HUES64 (cell line): Measurements from ENCODE around the gene FGF14.

Experiments used
- H3K27ac ChIP-seq: 2 replicates; pipeline ENCODE4 v1.7.0; 2013; ENCODE audit warnings: low read depth, low read length, inconsistent platforms
- H3K27me3 ChIP-seq: 2 replicates; pipeline ENCODE4 v1.6.1; 2013; ENCODE audit warnings: mild to moderate bottlenecking, low read length; ENCODE audit not compliant: insufficient read depth
- H3K36me3 ChIP-seq: 2 replicates; pipeline ENCODE4 v1.6.1; 2013; ENCODE audit warnings: mild to moderate bottlenecking, low read length; ENCODE audit not compliant: insufficient read depth
- H3K4me1 ChIP-seq: 2 replicates; pipeline ENCODE4 v1.6.1; 2013; ENCODE audit warnings: mild to moderate bottlenecking, low read length, moderate library complexity; ENCODE audit not compliant: insufficient read depth
- H3K4me3 ChIP-seq: 2 replicates; pipeline ENCODE4 v1.5.1; 2013; ENCODE audit warnings: mild to moderate bottlenecking, low read length, moderate library complexity
- H3K9ac ChIP-seq: 2 replicates; pipeline ENCODE4 v1.6.1; 2013; ENCODE audit warnings: mild to moderate bottlenecking, low read depth, low read length
- H3K9me3 ChIP-seq: 2 replicates; pipeline ENCODE4 v1.6.1; 2013; ENCODE audit warnings: low read depth, low read length; ENCODE audit not compliant: insufficient read depth
- WGBS: fragments of 150-250, 120-280 bp; methylation state at CpG from one replicate; pipeline ENCODE4 v1.1.7; 2013; ENCODE audit warnings: missing lambda C conversion rate; 5-methylcytosine and 5-hydroxymethylcytosine counted together

FGF14 gene

DNA sequence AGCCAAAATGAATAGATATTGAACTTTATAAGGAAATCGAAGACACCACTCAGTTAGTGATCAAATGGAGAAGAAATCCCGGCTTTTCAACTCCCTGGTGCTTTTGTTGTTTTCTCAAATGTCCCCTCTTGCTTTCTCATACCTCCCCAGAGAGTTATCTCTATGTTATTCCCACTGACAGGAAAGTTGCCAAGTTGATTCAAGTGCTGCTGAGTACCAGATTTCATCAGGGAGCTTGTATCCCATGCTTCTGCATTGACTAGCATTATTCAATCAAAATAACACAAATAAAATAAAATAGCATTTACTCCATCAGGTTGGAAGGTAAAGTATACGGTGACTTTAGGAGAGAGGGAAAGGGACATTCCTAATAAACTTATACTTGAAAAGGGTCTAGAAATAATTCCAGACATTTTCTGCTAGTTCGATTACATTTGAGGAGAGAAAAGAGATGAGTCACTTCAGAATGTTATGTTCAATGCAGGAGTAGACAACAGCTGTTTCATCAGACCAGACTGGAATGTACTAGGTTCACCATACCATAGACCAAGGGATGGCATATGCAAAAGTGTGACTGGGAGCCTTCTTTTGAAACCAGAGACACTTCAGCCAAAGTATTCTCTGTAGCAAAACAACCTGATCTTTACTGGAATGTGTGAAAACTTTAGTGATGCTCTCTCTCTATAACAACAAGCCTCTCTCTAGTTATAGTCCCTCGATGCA is 397.8 kb downstream of the FGF14 start:
- no peak overlapping the region for H3K27ac ChIP-seq
- WGBS, result 85% methylated on average over 3 of the region's 5 CpGs

DNA sequence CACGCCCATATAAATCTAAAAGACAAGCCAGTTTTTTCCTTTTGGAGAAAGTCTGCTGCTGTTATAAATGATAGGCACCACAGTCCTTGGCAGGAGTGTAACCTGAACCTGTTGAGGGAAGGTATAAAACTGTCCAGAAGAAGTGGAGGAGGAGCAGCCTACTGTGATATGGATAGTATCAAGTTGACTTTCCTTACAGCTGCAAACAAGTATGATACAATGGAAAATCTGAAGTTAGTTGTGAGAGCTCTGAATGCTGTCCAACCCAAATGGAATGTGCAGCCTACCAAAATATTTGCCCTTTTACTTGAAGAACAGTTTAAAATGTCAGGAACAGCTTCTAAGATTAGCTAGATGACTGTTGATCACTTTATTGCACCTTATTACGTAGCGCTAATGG is 399.6 kb downstream of the FGF14 start:
- Histone ChIP-seq H3K9ac (no peak overlapping the region), H3K9me3 (no peaks in the 10 kb centered on the region), H3K27me3 (no peaks in the 10 kb centered on the region), H3K4me3 (no peak overlapping the region), H3K27ac (no peak overlapping the region), H3K36me3 (no peaks in the 10 kb centered on the region), H3K4me1 (no peaks in the 10 kb centered on the region)
- WGBS, result 94% methylated on average over 3 of the region's 3 CpGs

More for the DNA sequence above, 397.8 kb downstream of the FGF14 start:
- Histone ChIP-seq H3K36me3 (no peaks in the 10 kb centered on the region), H3K27me3 (no peaks in the 10 kb centered on the region), H3K9me3 (no peaks in the 10 kb centered on the region), H3K4me3 (no peak overlapping the region), H3K4me1 (no peaks in the 10 kb centered on the region), H3K9ac (no peak overlapping the region)

DNA sequence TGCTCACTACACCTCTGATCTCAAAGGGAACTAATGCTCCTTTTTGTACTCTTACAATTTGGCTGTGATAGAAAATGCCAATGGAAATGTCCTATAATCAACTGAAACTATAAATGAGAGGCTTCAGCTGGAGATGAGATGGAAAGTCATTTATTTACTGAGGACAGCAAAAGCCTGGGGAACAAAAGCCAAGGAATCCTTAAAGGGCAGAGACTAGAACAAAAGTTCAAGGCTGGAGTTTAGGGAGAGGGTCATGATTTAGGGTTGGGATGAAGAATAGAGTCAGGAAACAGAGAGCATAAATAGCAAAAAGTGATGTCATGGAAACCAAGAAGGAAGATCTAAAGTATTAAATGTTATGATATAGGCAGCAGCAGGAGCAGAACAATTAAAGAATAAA is 401.1 kb downstream of the FGF14 start:
- H3K36me3 ChIP-seq, result no peaks in the 10 kb centered on the region
- H3K4me3 ChIP-seq, result no peak overlapping the region
- H3K27me3 ChIP-seq, result no peaks in the 10 kb centered on the region
- H3K27ac ChIP-seq, result no peak overlapping the region
- H3K9ac ChIP-seq, result no peak overlapping the region
- no peaks in the 10 kb centered on the region for H3K4me1 ChIP-seq
- H3K9me3 ChIP-seq, result no peaks in the 10 kb centered on the region

DNA sequence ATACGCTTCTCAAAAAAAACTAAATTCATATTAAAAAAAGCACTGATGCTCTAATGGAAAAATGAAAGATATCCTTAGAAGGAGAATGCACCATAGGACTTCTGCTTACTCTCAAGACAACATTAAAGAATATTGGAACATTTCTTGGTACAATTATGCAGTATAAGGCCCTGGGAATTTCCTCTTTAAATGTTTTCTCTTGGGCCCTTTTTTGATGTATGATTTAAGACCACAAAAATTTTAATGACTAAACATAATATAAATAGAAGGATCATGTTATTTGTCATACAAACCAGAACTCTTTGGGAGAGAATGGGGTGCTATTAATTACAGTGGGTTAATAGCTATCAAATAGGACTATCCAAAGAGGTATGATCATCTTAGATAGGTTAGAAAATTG is 403.7 kb downstream of the FGF14 start:
- no peaks in the 10 kb centered on the region for H3K27me3 ChIP-seq
- H3K36me3 ChIP-seq, result no peaks in the 10 kb centered on the region
- no CpG with 5 or more reads among the region's 1 CpG for WGBS
- no peak overlapping the region for H3K27ac ChIP-seq
- no peak overlapping the region for H3K9ac ChIP-seq
- H3K9me3 ChIP-seq, result no peaks in the 10 kb centered on the region
- no peak overlapping the region for H3K4me3 ChIP-seq
- H3K4me1 ChIP-seq, result no peaks in the 10 kb centered on the region

DNA sequence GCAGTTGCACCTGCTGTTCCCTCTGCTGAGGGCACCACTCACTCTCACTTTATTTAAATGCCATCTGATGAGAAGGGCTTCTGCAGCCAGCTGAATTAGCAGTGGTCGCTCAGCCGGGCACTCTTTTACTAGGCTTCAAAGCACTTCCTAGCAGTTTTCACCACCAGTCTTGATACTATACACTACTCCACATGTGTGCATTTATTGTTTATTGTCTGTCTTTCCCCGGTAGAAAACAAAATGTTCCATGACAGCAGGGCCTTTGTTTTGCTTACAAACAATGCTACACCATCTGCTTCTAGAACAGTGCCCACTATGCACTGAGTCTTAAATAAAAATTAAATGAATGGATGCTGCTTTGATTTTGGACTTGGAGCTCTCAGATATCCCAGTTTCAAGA is 404.9 kb downstream of the FGF14 start:
- Histone ChIP-seq H3K27me3 (no peaks in the 10 kb centered on the region), H3K4me1 (no peaks in the 10 kb centered on the region), H3K27ac (no peak overlapping the region), H3K9ac (no peak overlapping the region), H3K4me3 (no peak overlapping the region), H3K36me3 (no peaks in the 10 kb centered on the region), H3K9me3 (no peaks in the 10 kb centered on the region)
- 100% methylated on average over 3 of the region's 3 CpGs for WGBS

DNA sequence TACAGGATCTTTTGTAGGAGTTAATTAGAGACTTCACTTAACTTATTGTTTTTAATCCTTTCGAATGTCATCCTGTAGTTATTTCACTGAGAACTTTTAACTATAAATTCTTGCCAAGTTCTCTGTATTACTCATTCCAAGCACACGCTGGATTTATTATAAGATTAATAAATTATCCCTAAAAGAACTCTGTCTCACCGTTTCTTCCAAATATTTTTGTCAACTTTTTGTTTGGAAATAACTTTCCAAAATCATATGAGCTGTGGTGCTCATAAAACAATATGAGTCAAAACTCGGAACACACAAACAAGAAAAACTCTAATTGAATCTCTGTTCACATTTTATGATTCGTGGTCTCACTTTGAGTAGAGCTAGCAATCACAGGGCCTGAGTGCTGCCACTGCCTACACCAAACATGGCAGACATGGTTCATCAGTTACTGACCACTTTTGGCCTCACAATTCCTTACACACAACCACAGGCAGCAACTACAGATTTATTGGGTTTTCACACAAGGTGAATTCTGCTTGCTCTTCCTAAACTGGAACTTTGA is 412.0 kb downstream of the FGF14 start:
- WGBS, result 90% methylated on average over 3 of the region's 5 CpGs
- no peak overlapping the region for H3K27ac ChIP-seq
- no peak overlapping the region for H3K9ac ChIP-seq
- no peaks in the 10 kb centered on the region for H3K27me3 ChIP-seq
- H3K9me3 ChIP-seq, result no peaks in the 10 kb centered on the region
- H3K4me3 ChIP-seq, result no peak overlapping the region
- no peaks in the 10 kb centered on the region for H3K36me3 ChIP-seq
- no peaks in the 10 kb centered on the region for H3K4me1 ChIP-seq

GRCh38 chr13:101988140-101988539 is 413.7 kb downstream of the FGF14 start:
- Histone ChIP-seq H3K4me1 (no peaks in the 10 kb centered on the region), H3K9ac (no peak overlapping the region), H3K9me3 (no peaks in the 10 kb centered on the region), H3K27me3 (no peaks in the 10 kb centered on the region), H3K36me3 (no peaks in the 10 kb centered on the region), H3K27ac (no peak overlapping the region), H3K4me3 (no peak overlapping the region)
- WGBS, result 85% methylated on average over 3 of the region's 4 CpGs

DNA sequence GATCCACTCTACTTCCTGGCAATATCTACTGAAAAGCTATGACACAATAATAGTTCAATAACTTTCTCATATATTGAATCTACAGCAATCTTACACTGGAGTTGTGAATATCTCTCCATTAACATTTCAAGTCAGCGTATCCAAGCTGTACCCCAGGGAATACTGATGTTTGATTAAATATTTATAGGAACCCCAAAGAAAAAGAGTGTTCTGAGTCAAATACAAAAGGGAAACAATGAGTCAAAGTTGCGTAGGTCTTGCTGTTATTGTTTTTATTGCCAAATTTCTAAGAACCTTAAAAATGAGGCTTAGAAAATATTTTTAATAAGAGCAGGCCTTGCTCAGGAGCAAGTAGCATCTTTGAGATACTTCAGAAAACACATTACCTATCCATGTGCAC is 415.5 kb downstream of the FGF14 start:
- Histone ChIP-seq H3K27ac (no peak overlapping the region), H3K4me3 (no peak overlapping the region), H3K9me3 (no peaks in the 10 kb centered on the region), H3K9ac (no peak overlapping the region), H3K4me1 (no peaks in the 10 kb centered on the region), H3K27me3 (no peaks in the 10 kb centered on the region), H3K36me3 (no peaks in the 10 kb centered on the region)
- 90% methylated on average over 2 of the region's 2 CpGs for WGBS

- no peak overlapping the region for H3K9ac ChIP-seq
- H3K27me3 ChIP-seq, result no peaks in the 10 kb centered on the region
- no peak overlapping the region for H3K27ac ChIP-seq
- H3K36me3 ChIP-seq, result no peaks in the 10 kb centered on the region
- H3K4me3 ChIP-seq, result no peak overlapping the region
- 90% methylated on average over 2 of the region's 3 CpGs for WGBS
- H3K9me3 ChIP-seq, result no peaks in the 10 kb centered on the region
- no peaks in the 10 kb centered on the region for H3K4me1 ChIP-seq
These were observed 416.5 kb downstream of the FGF14 start for GRCh38 chr13:101985321-101985720.

DNA sequence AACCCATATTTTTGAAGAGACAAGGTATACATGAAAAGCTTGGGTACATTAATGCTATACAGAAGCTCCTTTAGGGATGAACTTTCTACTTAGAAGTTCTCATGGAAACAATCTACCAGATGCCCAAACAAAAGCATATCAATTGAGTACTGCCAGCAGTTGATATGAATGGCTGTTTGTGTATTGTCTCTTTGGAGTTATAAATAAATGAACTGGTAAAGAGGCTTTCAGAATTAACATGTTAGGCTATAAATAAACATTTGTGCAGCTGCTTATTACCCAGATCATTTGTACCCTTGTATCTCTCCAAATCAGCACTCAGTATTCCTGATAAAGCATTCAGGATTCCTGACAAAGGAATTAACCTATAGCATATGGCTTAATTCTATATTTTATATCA is 418.9 kb downstream of the FGF14 start:
- H3K9me3 ChIP-seq, result no peaks in the 10 kb centered on the region
- no peaks in the 10 kb centered on the region for H3K27me3 ChIP-seq
- no peaks in the 10 kb centered on the region for H3K4me1 ChIP-seq
- no peaks in the 10 kb centered on the region for H3K36me3 ChIP-seq
- no peak overlapping the region for H3K27ac ChIP-seq
- no peak overlapping the region for H3K9ac ChIP-seq
- H3K4me3 ChIP-seq, result no peak overlapping the region

DNA sequence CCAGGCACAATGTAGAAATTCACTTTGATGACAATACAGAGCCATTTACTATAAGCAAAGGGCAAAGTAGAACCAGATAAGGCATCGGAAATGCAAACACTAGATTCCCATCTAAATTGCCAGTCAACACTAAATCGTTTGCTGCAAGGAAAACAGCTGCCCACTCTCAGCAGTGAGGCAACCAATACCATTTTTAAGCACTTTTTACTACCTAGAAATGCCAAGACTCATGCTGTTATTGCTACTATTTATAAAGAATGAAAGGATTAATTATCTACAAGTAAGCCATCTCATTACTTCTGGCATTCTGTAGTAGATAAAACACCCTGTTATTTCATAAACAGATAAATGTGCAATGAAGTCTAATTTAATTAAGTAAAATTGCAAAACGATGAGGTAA is 422.0 kb downstream of the FGF14 start:
- no peaks in the 10 kb centered on the region for H3K9me3 ChIP-seq
- no peaks in the 10 kb centered on the region for H3K27me3 ChIP-seq
- WGBS, result 83% methylated on average over 2 of the region's 3 CpGs
- H3K4me3 ChIP-seq, result no peak overlapping the region
- H3K27ac ChIP-seq, result no peak overlapping the region
- no peaks in the 10 kb centered on the region for H3K4me1 ChIP-seq
- H3K9ac ChIP-seq, result no peak overlapping the region
- H3K36me3 ChIP-seq, result no peaks in the 10 kb centered on the region
